ENCODE data around the gene TNFRSF1B.

TNFRSF1B gene

GRCh38 chr1:12151465-12151864, 15.3 kb upstream of the TNFRSF1B start:
- H3K4me3 ChIP-seq (ENCODE audit: low read depth, low read length) = peak overlapping the region; percentile 4
- TF ChIP-seq, protein P1, sequence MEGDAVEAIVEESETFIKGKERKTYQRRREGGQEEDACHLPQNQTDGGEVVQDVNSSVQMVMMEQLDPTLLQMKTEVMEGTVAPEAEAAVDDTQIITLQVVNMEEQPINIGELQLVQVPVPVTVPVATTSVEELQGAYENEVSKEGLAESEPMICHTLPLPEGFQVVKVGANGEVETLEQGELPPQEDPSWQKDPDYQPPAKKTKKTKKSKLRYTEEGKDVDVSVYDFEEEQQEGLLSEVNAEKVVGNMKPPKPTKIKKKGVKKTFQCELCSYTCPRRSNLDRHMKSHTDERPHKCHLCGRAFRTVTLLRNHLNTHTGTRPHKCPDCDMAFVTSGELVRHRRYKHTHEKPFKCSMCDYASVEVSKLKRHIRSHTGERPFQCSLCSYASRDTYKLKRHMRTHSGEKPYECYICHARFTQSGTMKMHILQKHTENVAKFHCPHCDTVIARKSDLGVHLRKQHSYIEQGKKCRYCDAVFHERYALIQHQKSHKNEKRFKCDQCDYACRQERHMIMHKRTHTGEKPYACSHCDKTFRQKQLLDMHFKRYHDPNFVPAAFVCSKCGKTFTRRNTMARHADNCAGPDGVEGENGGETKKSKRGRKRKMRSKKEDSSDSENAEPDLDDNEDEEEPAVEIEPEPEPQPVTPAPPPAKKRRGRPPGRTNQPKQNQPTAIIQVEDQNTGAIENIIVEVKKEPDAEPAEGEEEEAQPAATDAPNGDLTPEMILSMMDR (IDR thresholded peaks at IDR 0.05; ENCODE audit: insufficient read depth, low read depth, low read length, missing control alignments) = no peak
- DNase-seq (ENCODE audit: low read depth) = no peak

- H3K4me3 ChIP-seq (ENCODE audit: low read depth, low read length) = peak overlapping the region; percentile 8
- TF ChIP-seq, protein P1 (IDR thresholded peaks at IDR 0.05; ENCODE audit: insufficient read depth, low read depth, low read length, missing control alignments) = no peak
- peak; percentile 96 for DNase-seq (ENCODE audit: low read depth)
Observed at GRCh38 chr1:12152113-12152891, 14.5 kb upstream of the TNFRSF1B start.

- peak; percentile 82 for DNase-seq (ENCODE audit: low read depth)
- TF ChIP-seq, protein P1 (IDR thresholded peaks at IDR 0.05; ENCODE audit: insufficient read depth, low read depth, low read length, missing control alignments) = no peak
- 0 out of 2 replicates have a peak overlapping the region, but pooled peaks have one; percentile 4 for H3K4me3 ChIP-seq (ENCODE audit: low read depth, low read length)
Observed at GRCh38 chr1:12153181-12153785, 13.5 kb upstream of the TNFRSF1B start.

DNA sequence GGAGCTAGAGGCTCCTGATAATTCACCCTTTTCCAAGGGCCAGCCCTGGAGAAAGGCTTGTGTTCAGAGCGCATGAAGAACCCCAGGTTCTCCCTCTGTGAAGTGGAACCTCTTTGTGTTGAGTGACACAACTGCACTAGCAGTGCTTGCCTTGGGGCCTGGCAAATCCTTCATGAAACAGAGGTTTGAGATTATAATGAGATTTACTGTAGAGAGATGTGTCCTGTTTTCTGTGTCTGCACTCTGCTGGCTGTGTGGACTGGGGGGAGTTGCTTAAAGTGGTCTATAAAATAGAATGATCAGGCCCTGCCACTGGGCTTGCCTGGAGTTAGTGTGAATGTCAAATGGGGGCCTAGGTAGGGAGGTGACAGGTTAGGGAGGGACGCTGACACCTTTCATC, 11.5 kb upstream of the TNFRSF1B start:
- TF ChIP-seq, protein P1 (IDR thresholded peaks at IDR 0.05; ENCODE audit: insufficient read depth, low read depth, low read length, missing control alignments) = no peak
- no peak overlapping the region for H3K4me3 ChIP-seq (ENCODE audit: low read depth, low read length)
- DNase-seq (ENCODE audit: low read depth) = no peak

- DNase-seq (ENCODE audit: low read depth) = peak; percentile 74
- TF ChIP-seq, protein P1 (IDR thresholded peaks at IDR 0.05; ENCODE audit: insufficient read depth, low read depth, low read length, missing control alignments) = no peak
- H3K4me3 ChIP-seq (ENCODE audit: low read depth, low read length) = peak overlapping the region; percentile 8; the same call in 1 of the 2 replicates
Observed at GRCh38 chr1:12157366-12158231, 9.2 kb upstream of the TNFRSF1B start.

GRCh38 chr1:12158357-12159092, 8.3 kb upstream of the TNFRSF1B start:
- peak; percentile 30 for DNase-seq (ENCODE audit: low read depth)
- H3K4me3 ChIP-seq (ENCODE audit: low read depth, low read length) = peak overlapping the region; percentile 8; the same call in 1 of the 2 replicates
- TF ChIP-seq, protein P1 (IDR thresholded peaks at IDR 0.05; ENCODE audit: insufficient read depth, low read depth, low read length, missing control alignments) = no peak
